Cardiac muscle cell (in vitro differentiated cells and primary cell): ENCODE data around the gene PPP4R4. TPM values are rescaled to one million over a fixed set of nuclear protein-coding genes. Genes with fewer than 3 reads are reported as not detected.
"Not testable (repeated sequence)": the region's sequence is repeated elsewhere in the genome, so short reads cannot be mapped to it uniquely, and the experiment has no call there.

ENCODE experiments used
- DNase-seq, 2 donors: peaks; one replicate each; pipeline versions ENCODE4 v3.0.0 to v3.0.0-alpha.2; 2010 to 2017; ENCODE audit warnings: low read depth in 1 of 2, low spot score in 1 of 2
- H3K27ac ChIP-seq: fragments of 200-600 bp; sonication (generic); 2 replicates; pipeline ENCODE4 v1.5.1; 2016
- H3K27me3 ChIP-seq: fragments of 200-600 bp; sonication (generic); 2 replicates; pipeline ENCODE4 v1.6.0; 2016; ENCODE audit warnings: control low read depth
- H3K36me3 ChIP-seq: fragments of 200-600 bp; sonication (generic); 2 replicates; pipeline ENCODE4 v1.5.1; 2016; ENCODE audit warnings: control low read depth
- H3K4me1 ChIP-seq: fragments of 200-600 bp; sonication (generic); 2 replicates; pipeline ENCODE4 v1.8.1; 2017; ENCODE audit warnings: low read depth, mild to moderate bottlenecking, mixed run types
- H3K4me3 ChIP-seq: fragments of 200-600 bp; sonication (generic); 2 replicates; pipeline ENCODE4 v1.5.1; 2016; ENCODE audit warnings: mild to moderate bottlenecking
- H3K9me3 ChIP-seq: fragments of 200-600 bp; sonication (generic); 2 replicates; pipeline ENCODE4 v1.5.1; 2017; ENCODE audit warnings: low read depth, mild to moderate bottlenecking, control low read depth
- polyA plus RNA-seq: library from polyadenylated mRNA; unstranded; fragments of >200 nt; fragmentation: Nextera tagmentation; extraction: Ambion mirVana; gene quantifications from 2 replicates; pipeline ENCODE4 v1.2.1, GENCODE V29; 2016
- total RNA-seq: library from RNA; depleted of rRNA; stranded (reverse); fragments of >200 nt; gene quantifications from 2 replicates; pipeline ENCODE4 v1.2.3, GENCODE V29; 2016
- TF ChIP-seq, protein P1 (sequence below): IDR thresholded peaks from 2 replicates; pipeline ENCODE4 v1.5.1; 2012; ENCODE audit warnings: low read depth, mild to moderate bottlenecking, low read length

Gene PPP4R4
- total and polyA plus RNA-seq, 2 experiments from 2014 or later: 0.59 to 9.8 TPM

DNA sequence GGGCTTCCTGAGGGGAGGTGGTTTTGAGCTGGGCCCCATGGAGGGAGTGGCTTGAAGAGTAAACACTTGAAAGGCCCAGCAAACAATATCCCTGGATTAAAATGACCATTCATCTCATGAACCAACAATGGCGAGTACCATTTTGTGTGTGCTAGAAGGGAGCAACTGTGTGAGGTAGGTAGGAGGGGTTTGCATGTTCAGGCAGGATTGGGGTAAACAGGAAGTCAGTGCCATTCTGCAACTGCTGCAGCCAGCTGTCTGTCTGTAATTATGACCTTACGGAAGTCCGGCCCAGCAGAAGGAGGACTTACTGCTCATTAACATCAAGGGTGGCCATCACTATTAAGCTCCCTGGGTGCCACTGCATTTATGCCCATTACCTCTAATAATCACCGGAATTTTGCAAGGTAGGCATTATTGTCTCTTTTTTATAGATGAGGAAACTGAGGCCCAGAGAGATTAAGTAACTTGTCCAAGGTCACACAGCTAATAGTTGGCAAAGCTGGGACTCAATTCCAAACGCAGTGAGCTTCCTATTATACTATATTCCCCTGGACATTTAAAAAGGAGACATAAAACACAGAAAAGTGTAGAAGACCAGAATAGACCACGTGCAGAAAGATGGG, 28.1 kb upstream of the PPP4R4 start:
- Histone ChIP-seq H3K9me3 (no peaks in the 10 kb centered on the region), H3K27me3 (no peaks in the 10 kb centered on the region), H3K4me1 (no peaks in the 10 kb centered on the region), H3K36me3 (no peaks in the 10 kb centered on the region), H3K27ac (no peak overlapping the region), H3K4me3 (no peak overlapping the region)
- no peak for DNase-seq
- TF ChIP-seq, protein P1, sequence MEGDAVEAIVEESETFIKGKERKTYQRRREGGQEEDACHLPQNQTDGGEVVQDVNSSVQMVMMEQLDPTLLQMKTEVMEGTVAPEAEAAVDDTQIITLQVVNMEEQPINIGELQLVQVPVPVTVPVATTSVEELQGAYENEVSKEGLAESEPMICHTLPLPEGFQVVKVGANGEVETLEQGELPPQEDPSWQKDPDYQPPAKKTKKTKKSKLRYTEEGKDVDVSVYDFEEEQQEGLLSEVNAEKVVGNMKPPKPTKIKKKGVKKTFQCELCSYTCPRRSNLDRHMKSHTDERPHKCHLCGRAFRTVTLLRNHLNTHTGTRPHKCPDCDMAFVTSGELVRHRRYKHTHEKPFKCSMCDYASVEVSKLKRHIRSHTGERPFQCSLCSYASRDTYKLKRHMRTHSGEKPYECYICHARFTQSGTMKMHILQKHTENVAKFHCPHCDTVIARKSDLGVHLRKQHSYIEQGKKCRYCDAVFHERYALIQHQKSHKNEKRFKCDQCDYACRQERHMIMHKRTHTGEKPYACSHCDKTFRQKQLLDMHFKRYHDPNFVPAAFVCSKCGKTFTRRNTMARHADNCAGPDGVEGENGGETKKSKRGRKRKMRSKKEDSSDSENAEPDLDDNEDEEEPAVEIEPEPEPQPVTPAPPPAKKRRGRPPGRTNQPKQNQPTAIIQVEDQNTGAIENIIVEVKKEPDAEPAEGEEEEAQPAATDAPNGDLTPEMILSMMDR: no peak

DNA sequence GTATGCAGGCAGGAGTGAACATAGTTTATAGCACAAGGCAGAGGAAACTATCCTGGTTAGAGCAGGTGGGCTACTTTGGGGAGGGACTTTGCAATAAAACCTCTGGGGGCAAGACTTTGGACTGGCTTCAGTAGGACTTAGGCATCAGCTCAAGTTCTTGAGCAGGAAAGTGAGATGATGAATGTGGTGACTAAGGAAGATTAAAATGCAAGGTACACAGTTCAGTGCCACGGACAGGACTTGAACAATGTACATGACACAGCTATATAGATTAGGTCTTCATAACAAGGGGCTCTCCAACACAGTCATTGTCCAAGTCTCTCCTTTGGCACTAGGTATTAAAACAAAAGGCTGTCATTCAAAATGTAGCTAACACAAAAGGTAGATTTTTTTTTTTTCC, 21.4 kb upstream of the PPP4R4 start:
- no peak overlapping the region for H3K27ac ChIP-seq
- H3K4me3 ChIP-seq: no peak overlapping the region
- TF ChIP-seq, protein P1: no peak
- DNase-seq: no peak
- H3K4me1 ChIP-seq: no peaks in the 10 kb centered on the region
- H3K9me3 ChIP-seq: no peaks in the 10 kb centered on the region
- H3K27me3 ChIP-seq: peaks cover 15% of the 10 kb centered on the region
- no peaks in the 10 kb centered on the region for H3K36me3 ChIP-seq

DNA sequence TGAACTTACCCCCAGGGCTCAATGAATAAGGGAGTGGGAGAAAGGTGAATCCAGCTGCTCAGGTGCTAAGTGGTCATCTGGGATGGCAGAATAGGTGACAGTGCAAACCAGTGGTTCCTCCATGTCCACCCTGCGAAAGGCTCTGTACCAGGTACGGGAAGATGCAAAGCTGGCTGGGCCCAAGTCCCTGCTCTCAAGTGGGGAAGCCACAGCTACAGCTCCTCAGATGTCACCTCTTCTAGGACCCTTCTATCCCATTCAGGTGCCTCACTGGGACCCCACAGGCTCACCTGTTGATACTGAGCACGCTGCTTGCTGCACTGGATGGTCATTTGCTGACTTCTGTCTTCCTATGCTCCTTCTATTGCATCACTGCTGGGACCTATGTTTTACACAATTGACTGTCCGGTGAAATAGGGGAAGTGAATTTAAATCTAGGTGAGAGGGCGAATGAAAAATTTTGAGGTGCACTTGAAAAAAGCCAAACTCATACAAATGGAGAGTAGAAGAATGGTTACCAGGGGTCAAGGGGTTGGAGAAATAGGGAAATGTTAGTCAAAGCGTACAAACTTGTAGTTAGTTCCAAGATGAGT, 20.3 kb upstream of the PPP4R4 start:
- Histone ChIP-seq H3K36me3 (no peaks in the 10 kb centered on the region), H3K27ac (no peak overlapping the region), H3K4me3 (no peak overlapping the region), H3K27me3 (peaks cover 19% of the 10 kb centered on the region), H3K9me3 (no peaks in the 10 kb centered on the region), H3K4me1 (no peaks in the 10 kb centered on the region)
- TF ChIP-seq, protein P1: no peak
- DNase-seq: no peak

DNA sequence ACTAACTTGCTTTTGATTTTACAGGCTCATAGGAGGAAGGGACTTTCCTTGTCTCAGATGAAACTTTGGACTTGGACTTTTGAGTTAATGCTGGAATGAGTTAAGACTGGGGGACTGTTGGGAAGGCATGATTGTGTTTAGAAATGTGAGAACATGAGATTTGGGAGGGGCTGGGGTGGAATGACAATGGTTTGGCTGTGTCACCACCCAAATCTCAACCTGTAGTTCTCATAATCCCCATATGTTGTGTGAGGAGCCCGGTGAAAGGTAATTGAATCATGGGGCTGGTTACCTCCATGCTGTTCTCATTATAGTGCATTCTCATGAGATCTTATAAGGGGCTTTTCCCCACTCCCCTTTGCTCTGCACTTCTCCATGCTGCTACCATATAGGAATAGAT, 18.0 kb upstream of the PPP4R4 start:
- H3K27ac ChIP-seq: not testable (repeated sequence)

DNA sequence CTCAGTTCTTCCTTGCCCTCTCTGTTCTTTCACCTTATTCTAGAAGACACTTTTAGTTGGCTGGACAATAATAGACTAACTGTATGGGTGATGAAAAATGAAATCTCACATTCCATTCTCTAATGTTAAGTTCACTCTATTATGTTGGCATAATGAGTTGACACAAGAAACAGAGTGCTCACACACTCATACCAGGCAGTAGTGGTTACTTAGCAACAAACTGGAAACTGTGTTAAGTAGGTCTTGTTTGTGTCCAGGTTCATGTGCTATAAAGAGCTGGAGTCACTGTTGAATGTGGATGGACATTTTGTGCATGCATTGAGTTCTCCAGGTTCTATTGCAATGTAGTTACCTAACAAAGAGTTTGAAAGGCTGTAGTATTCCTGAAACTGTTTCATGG, 16.9 kb upstream of the PPP4R4 start:
- TF ChIP-seq, protein P1: no peak
- Histone ChIP-seq H3K4me1 (no peaks in the 10 kb centered on the region), H3K36me3 (no peaks in the 10 kb centered on the region), H3K4me3 (no peak overlapping the region), H3K9me3 (no peaks in the 10 kb centered on the region), H3K27ac (no peak overlapping the region), H3K27me3 (peaks cover 16% of the 10 kb centered on the region)
- DNase-seq: no peak

More for the DNA sequence above, 18.0 kb upstream of the PPP4R4 start:
- not testable (repeated sequence) for DNase-seq, H3K9me3 ChIP-seq, H3K4me1 ChIP-seq, H3K36me3 ChIP-seq, H3K4me3 ChIP-seq
- H3K27me3 ChIP-seq: peaks cover 19% of the 10 kb centered on the region

DNA sequence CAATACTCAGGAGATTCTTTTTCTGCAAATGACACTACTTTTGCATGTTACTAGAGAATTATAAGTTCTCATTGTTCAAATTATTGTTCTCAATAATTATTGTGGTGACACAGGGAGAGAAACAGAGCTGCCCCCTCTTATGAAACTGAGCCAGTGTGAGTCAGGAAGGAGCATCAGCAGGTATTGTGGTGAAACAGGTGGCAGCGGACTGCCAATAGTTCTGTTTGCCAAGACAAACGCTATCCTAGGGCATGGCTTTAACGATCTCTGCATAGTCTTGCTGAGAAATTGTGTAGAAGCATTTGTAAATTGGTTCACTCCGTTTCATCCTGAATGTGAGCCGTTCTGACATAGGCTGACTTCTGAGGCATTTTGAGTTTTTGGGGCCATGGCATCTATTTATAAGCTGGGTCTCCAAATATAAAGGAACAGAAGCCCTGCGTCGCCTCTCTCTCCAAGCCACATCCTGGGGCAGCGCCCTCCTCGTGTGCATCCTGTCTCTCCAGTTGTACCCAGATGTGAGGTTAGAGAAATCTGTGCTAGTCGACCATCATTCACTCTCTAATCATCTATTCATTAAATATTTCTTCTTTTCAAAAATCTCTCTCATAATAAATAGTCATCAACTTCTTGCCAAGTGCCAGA, 15.8 kb upstream of the PPP4R4 start:
- no peaks in the 10 kb centered on the region for H3K9me3 ChIP-seq
- no peak overlapping the region for H3K27ac ChIP-seq
- TF ChIP-seq, protein P1: no peak
- no peak for DNase-seq
- H3K4me1 ChIP-seq: no peaks in the 10 kb centered on the region
- H3K27me3 ChIP-seq: peaks cover 8% of the 10 kb centered on the region
- no peaks in the 10 kb centered on the region for H3K36me3 ChIP-seq
- no peak overlapping the region for H3K4me3 ChIP-seq
